Naive thymus-derived CD4-positive, alpha-beta T cell (primary cell): ENCODE results near the gene PRPF4. TPM values are rescaled to one million over a fixed set of nuclear protein-coding genes. Genes with fewer than 3 reads are reported as not detected.

Source experiments
- ATAC-seq: fragments of 150-1000 bp; cut with Tn5 transposase; 2 replicates; pipeline ENCODE4 v1.10.0; 2021; ENCODE audit warnings: mild to moderate bottlenecking, moderate library complexity
- CTCF ChIA-PET: fragments of 350-600 bp; sonication (Branson Sonifier 250); formaldehyde crosslinking; loops from one replicate; lab custom pipeline; 2021; ENCODE audit warnings: antibody characterized with exemption; lab: Charles Lee
- POLR2A ChIA-PET: fragments of 350-600 bp; sonication (Branson Sonifier 250); formaldehyde crosslinking; loops from one replicate; lab custom pipeline; 2021; ENCODE audit warnings: antibody characterized with exemption, inconsistent platforms; lab: Charles Lee
- DNase-seq, 9 donors: peaks; one replicate each; pipeline versions ENCODE4 v3.0.0 to v3.0.0-alpha.2; 2020 to 2022; ENCODE audit warnings: mixed read lengths in 1 of 9
- H3K27ac ChIP-seq: one replicate; pipeline ENCODE4 v1.7.0; 2013; ENCODE audit warnings: mild to moderate bottlenecking, low read depth, low read length, moderate library complexity
- H3K27me3 ChIP-seq, 2 donors: one replicate each; pipeline ENCODE4 v1.7.0; 2013; ENCODE audit warnings: low read length in 2 of 2, mild to moderate bottlenecking in 2 of 2, moderate library complexity in 2 of 2; ENCODE audit not compliant: control insufficient read depth in 2 of 2, insufficient read depth in 2 of 2
- H3K36me3 ChIP-seq, 3 experiments: 1 replicate in 2 of 3; 2 replicates in 1 of 3; pipeline ENCODE4 v1.7.0; 2013; ENCODE audit warnings: low read length in 3 of 3, mild to moderate bottlenecking in 3 of 3, moderate library complexity in 1 of 3; ENCODE audit not compliant: insufficient read depth in 3 of 3, control insufficient read depth in 2 of 3
- H3K4me1 ChIP-seq, 2 donors: one replicate each; pipeline ENCODE4 v1.7.0; 2013; ENCODE audit warnings: low read length in 2 of 2, mild to moderate bottlenecking in 2 of 2, moderate library complexity in 1 of 2; ENCODE audit not compliant: control insufficient read depth in 2 of 2, insufficient read depth in 2 of 2
- H3K4me3 ChIP-seq: 2 replicates; pipeline ENCODE4 v1.7.0; 2013; ENCODE audit warnings: mild to moderate bottlenecking, low read length
- H3K9me3 ChIP-seq, 3 experiments: 1 replicate in 2 of 3; 2 replicates in 1 of 3; pipeline ENCODE4 v1.7.0; 2013; ENCODE audit warnings: low read length in 3 of 3; ENCODE audit not compliant: control insufficient read depth in 2 of 3
- H3K27ac Mint-ChIP-seq, 9 donors: one replicate each; pipeline ENCODE4 v1.8.0; 2020 to 2022; ENCODE audit warnings: mixed read lengths in 9 of 9, mild to moderate bottlenecking in 8 of 9, moderate library complexity in 5 of 9, inconsistent platforms in 2 of 9
- H3K27me3 Mint-ChIP-seq, 5 donors: one replicate each; pipeline ENCODE4 v1.8.0; 2021 to 2022; ENCODE audit warnings: mixed read lengths in 5 of 5, mild to moderate bottlenecking in 1 of 5
- H3K36me3 Mint-ChIP-seq, 5 donors: one replicate each; pipeline ENCODE4 v1.8.0; 2020 to 2022; ENCODE audit warnings: mixed read lengths in 5 of 5, mild to moderate bottlenecking in 3 of 5, inconsistent platforms in 1 of 5
- H3K4me1 Mint-ChIP-seq, 7 donors: one replicate each; pipeline ENCODE4 v1.8.0; 2020 to 2022; ENCODE audit warnings: mixed read lengths in 7 of 7, mild to moderate bottlenecking in 3 of 7, inconsistent platforms in 1 of 7
- H3K4me3 Mint-ChIP-seq, 10 donors: one replicate each; pipeline ENCODE4 v1.8.0; 2020 to 2022; ENCODE audit warnings: mild to moderate bottlenecking in 10 of 10, mixed read lengths in 10 of 10, moderate library complexity in 6 of 10, inconsistent platforms in 2 of 10
- H3K9me3 Mint-ChIP-seq, 11 donors: one replicate each; pipeline ENCODE4 v1.8.0; 2020 to 2022; ENCODE audit warnings: mixed read lengths in 11 of 11, mild to moderate bottlenecking in 4 of 11, inconsistent platforms in 1 of 11, moderate library complexity in 1 of 11
- intact Hi-C, 2 donors: fragments of 100-400 bp; cut with micrococcal nuclease; formaldehyde crosslinking; loops; one replicate each; pipeline ENCODE4 v1.15.1; 2023
- polyA plus RNA-seq, 2 donors: library from polyadenylated mRNA; unstranded; fragments of 300-500 nt; fragmentation: Illumina TruSeq; gene quantifications; one replicate each; pipeline ENCODE4 v1.2.3, GENCODE V29; 2021
- total RNA-seq, 6 experiments: library from RNA in 5 of 6; stranded (reverse) in 5 of 6; gene quantifications; 1 replicate in 5 of 6; 2 replicates in 1 of 6; pipeline ENCODE4 v1.2.3 and lab custom pipeline; 2021 to 2026

The PRPF4 gene
- total and polyA plus RNA-seq, 7 experiments from 2014 or later: 17.4 to 36.9 (median 22.0) TPM

- intact Hi-C loops: no loop called here
- H3K27me3 Mint-ChIP-seq: no peaks in the 10 kb centered on the region
These were observed 39.8 kb downstream of the PRPF4 start for GRCh38 chr9:113315231-113315630.

GRCh38 chr9:113316030-113316429, 40.6 kb downstream of the PRPF4 start:
- CTCF ChIA-PET: no interaction called here
- no peak for ATAC-seq
- peaks cover 0 to 6% (median 0%) of the 10 kb centered on the region in 5 donors for H3K36me3 Mint-ChIP-seq

More at GRCh38 chr9:113315231-113315630, 39.8 kb downstream of the PRPF4 start:
- Histone ChIP-seq H3K27me3 (no peaks in the 10 kb centered on the region), H3K4me1 (no peaks in the 10 kb centered on the region), H3K9me3 (no peaks in the 10 kb centered on the region), H3K36me3 (peaks cover 0 to 3% (median 0%) of the 10 kb centered on the region in 3 experiments), H3K4me3 (no peak overlapping the region), H3K27ac (no peak overlapping the region)
- H3K4me3 Mint-ChIP-seq: no peak overlapping the region
- POLR2A ChIA-PET: no interaction called here
- H3K9me3 Mint-ChIP-seq: no peaks in the 10 kb centered on the region
- H3K4me1 Mint-ChIP-seq: no peaks in the 10 kb centered on the region
- no peak overlapping the region for H3K27ac Mint-ChIP-seq
- CTCF ChIA-PET: no interaction called here
- ATAC-seq (no peak), DNase-seq (no peak)
- peaks cover 0 to 6% (median 0%) of the 10 kb centered on the region in 5 donors for H3K36me3 Mint-ChIP-seq

GRCh38 chr9:113317777-113318176, 42.3 kb downstream of the PRPF4 start:
- DNase-seq: no peak
- H3K36me3 Mint-ChIP-seq: peaks cover 0 to 6% (median 0%) of the 10 kb centered on the region in 5 donors
- no peak for ATAC-seq
- no peaks in the 10 kb centered on the region for H3K9me3 Mint-ChIP-seq
- no peak overlapping the region for H3K27ac Mint-ChIP-seq
- POLR2A ChIA-PET: interaction anchor here (0.8 kb wide), 1 partner anchor 85 kb away, joined by 3 read pairs; no protein-coding TSS in a partner anchor
- no peaks in the 10 kb centered on the region for H3K27me3 Mint-ChIP-seq
- intact Hi-C loops: no loop called here
- Histone ChIP-seq H3K4me3 (no peak overlapping the region), H3K27me3 (no peaks in the 10 kb centered on the region), H3K27ac (no peak overlapping the region), H3K36me3 (peaks cover 0 to 3% (median 0%) of the 10 kb centered on the region in 3 experiments), H3K4me1 (no peaks in the 10 kb centered on the region), H3K9me3 (no peaks in the 10 kb centered on the region)
- no peak overlapping the region for H3K4me3 Mint-ChIP-seq
- H3K4me1 Mint-ChIP-seq: no peaks in the 10 kb centered on the region
- CTCF ChIA-PET: interaction anchor here (0.6 kb wide), 1 partner anchor 330 kb away, joined by 4 read pairs; no protein-coding TSS in a partner anchor

More at GRCh38 chr9:113316030-113316429, 40.6 kb downstream of the PRPF4 start:
- DNase-seq: no peak
- no peaks in the 10 kb centered on the region for H3K27me3 Mint-ChIP-seq
- Histone ChIP-seq H3K36me3 (peaks cover 0 to 3% (median 0%) of the 10 kb centered on the region in 3 experiments), H3K4me1 (no peaks in the 10 kb centered on the region), H3K4me3 (no peak overlapping the region), H3K27ac (no peak overlapping the region), H3K9me3 (no peaks in the 10 kb centered on the region), H3K27me3 (no peaks in the 10 kb centered on the region)
- no peak overlapping the region for H3K27ac Mint-ChIP-seq
- intact Hi-C loops: no loop called here
- POLR2A ChIA-PET: no interaction called here
- no peak overlapping the region for H3K4me3 Mint-ChIP-seq
- no peaks in the 10 kb centered on the region for H3K4me1 Mint-ChIP-seq
- H3K9me3 Mint-ChIP-seq: no peaks in the 10 kb centered on the region

GRCh38 chr9:113319054-113319453, 43.6 kb downstream of the PRPF4 start:
- no peaks in the 10 kb centered on the region for H3K4me1 ChIP-seq
- no peak overlapping the region for H3K27ac Mint-ChIP-seq
- peaks cover 0 to 3% (median 0%) of the 10 kb centered on the region in 3 experiments for H3K36me3 ChIP-seq
- no peaks in the 10 kb centered on the region for H3K9me3 ChIP-seq
- H3K27me3 ChIP-seq: no peaks in the 10 kb centered on the region
- no peak overlapping the region for H3K27ac ChIP-seq
- no peaks in the 10 kb centered on the region for H3K9me3 Mint-ChIP-seq
- H3K36me3 Mint-ChIP-seq: peaks cover 0 to 6% (median 0%) of the 10 kb centered on the region in 5 donors
- POLR2A ChIA-PET: no interaction called here
- no peak overlapping the region for H3K4me3 Mint-ChIP-seq
- no peak for DNase-seq
- H3K4me1 Mint-ChIP-seq: no peaks in the 10 kb centered on the region
- no peaks in the 10 kb centered on the region for H3K27me3 Mint-ChIP-seq
- ATAC-seq: no peak
- H3K4me3 ChIP-seq: no peak overlapping the region
- CTCF ChIA-PET: no interaction called here
- intact Hi-C loops: no loop called here

- Histone ChIP-seq H3K9me3 (no peaks in the 10 kb centered on the region), H3K4me1 (no peaks in the 10 kb centered on the region), H3K27me3 (no peaks in the 10 kb centered on the region), H3K4me3 (no peak overlapping the region), H3K36me3 (peaks cover 0 to 3% (median 0%) of the 10 kb centered on the region in 3 experiments), H3K27ac (no peak overlapping the region)
- no peaks in the 10 kb centered on the region for H3K4me1 Mint-ChIP-seq
- H3K27ac Mint-ChIP-seq: no peak overlapping the region
- H3K27me3 Mint-ChIP-seq: no peaks in the 10 kb centered on the region
- ChIA-PET POLR2A (no interaction called here), CTCF (no interaction called here)
- no peak for ATAC-seq
- no peak for DNase-seq
- intact Hi-C loops: no loop called here
- no peak overlapping the region for H3K4me3 Mint-ChIP-seq
- H3K9me3 Mint-ChIP-seq: no peaks in the 10 kb centered on the region
- peaks cover 0 to 6% (median 0%) of the 10 kb centered on the region in 5 donors for H3K36me3 Mint-ChIP-seq
These were observed 44.6 kb downstream of the PRPF4 start for GRCh38 chr9:113320051-113320450.

- ChIA-PET CTCF (no interaction called here), POLR2A (no interaction called here)
- H3K27me3 Mint-ChIP-seq: no peaks in the 10 kb centered on the region
- no peak overlapping the region for H3K27ac ChIP-seq
- intact Hi-C loops: no loop called here
- no peaks in the 10 kb centered on the region for H3K4me1 ChIP-seq
- H3K27ac Mint-ChIP-seq: no peak overlapping the region
- no peaks in the 10 kb centered on the region for H3K4me1 Mint-ChIP-seq
- H3K9me3 Mint-ChIP-seq: no peaks in the 10 kb centered on the region
- H3K36me3 Mint-ChIP-seq: peaks cover 0 to 6% (median 0%) of the 10 kb centered on the region in 5 donors
- ATAC-seq: no peak
- peaks cover 0 to 3% (median 0%) of the 10 kb centered on the region in 3 experiments for H3K36me3 ChIP-seq
- DNase-seq: no peak
- H3K27me3 ChIP-seq: no peaks in the 10 kb centered on the region
- H3K9me3 ChIP-seq: no peaks in the 10 kb centered on the region
- H3K4me3 Mint-ChIP-seq: no peak overlapping the region
- H3K4me3 ChIP-seq: no peak overlapping the region
These were observed 47.2 kb downstream of the PRPF4 start for GRCh38 chr9:113322671-113323070.

- ATAC-seq (no peak), DNase-seq (no peak)
- ChIA-PET CTCF (no interaction called here), POLR2A (no interaction called here)
- Histone ChIP-seq H3K27ac (no peak overlapping the region), H3K4me3 (no peak overlapping the region), H3K27me3 (no peaks in the 10 kb centered on the region), H3K4me1 (no peaks in the 10 kb centered on the region), H3K36me3 (no peaks in the 10 kb centered on the region), H3K9me3 (no peaks in the 10 kb centered on the region)
- intact Hi-C loops: no loop called here
- Mint-ChIP-seq H3K4me3 (no peak overlapping the region), H3K9me3 (no peaks in the 10 kb centered on the region), H3K27me3 (no peaks in the 10 kb centered on the region), H3K4me1 (no peaks in the 10 kb centered on the region), H3K27ac (no peak overlapping the region), H3K36me3 (no peaks in the 10 kb centered on the region)
These were observed 50.8 kb downstream of the PRPF4 start for GRCh38 chr9:113326230-113326629.
